Measurements from ENCODE around the gene SLC5A5.
"Not testable (repeated sequence)": the region's sequence is repeated elsewhere in the genome, so short reads cannot be mapped to it uniquely, and the experiment has no call there.

The SLC5A5 gene

GRCh38 chr19:17868669-17869068 is 3.1 kb upstream of the SLC5A5 start:
- in situ Hi-C loops (cut with MboI; ENCODE audit: low sequenced_read_pairs), result loop anchor here (10.0 kb wide), 2 partner anchors 56 to 126 kb away; no protein-coding TSS in a partner anchor

GRCh38 chr19:17869114-17869608 is 2.6 kb upstream of the SLC5A5 start:
- in situ Hi-C loops (cut with MboI; ENCODE audit: low sequenced_read_pairs), result loop anchor here (10.0 kb wide), 2 partner anchors 56 to 126 kb away; no protein-coding TSS in a partner anchor

- in situ Hi-C loops (cut with MboI; ENCODE audit: low sequenced_read_pairs), result no loop called here
Observed at GRCh38 chr19:17871032-17871877, 490 bp upstream of the SLC5A5 start.

- in situ Hi-C loops (cut with MboI; ENCODE audit: low sequenced_read_pairs), result no loop called here
Observed at GRCh38 chr19:17872251-17873001, 681 bp downstream of the SLC5A5 start.

GRCh38 chr19:17873786-17874757 is 2.3 kb downstream of the SLC5A5 start:
- in situ Hi-C loops (cut with MboI; ENCODE audit: low sequenced_read_pairs), result no loop called here

- in situ Hi-C loops (cut with MboI; ENCODE audit: low sequenced_read_pairs), result no loop called here
Observed at GRCh38 chr19:17874758-17875135, 3.0 kb downstream of the SLC5A5 start.

GRCh38 chr19:17877696-17878095 is 6.0 kb downstream of the SLC5A5 start:
- in situ Hi-C loops (cut with MboI; ENCODE audit: low sequenced_read_pairs), result no loop called here

- in situ Hi-C loops (cut with MboI; ENCODE audit: low sequenced_read_pairs), result no loop called here
Observed at GRCh38 chr19:17879466-17879865, 7.7 kb downstream of the SLC5A5 start.

- in situ Hi-C loops (cut with MboI; ENCODE audit: low sequenced_read_pairs), result no loop called here
Observed at GRCh38 chr19:17881701-17882100, 10.0 kb downstream of the SLC5A5 start.

GRCh38 chr19:17883627-17884410 is 12.1 kb downstream of the SLC5A5 start:
- in situ Hi-C loops (cut with MboI; ENCODE audit: low sequenced_read_pairs), result no loop called here

- in situ Hi-C loops (cut with MboI; ENCODE audit: low sequenced_read_pairs), result no loop called here
Observed at GRCh38 chr19:17886515-17886914, 14.8 kb downstream of the SLC5A5 start.

GRCh38 chr19:17887221-17887620 is 15.5 kb downstream of the SLC5A5 start:
- in situ Hi-C loops (cut with MboI; ENCODE audit: low sequenced_read_pairs), result not testable (repeated sequence)

GRCh38 chr19:17888260-17888659 is 16.5 kb downstream of the SLC5A5 start:
- in situ Hi-C loops (cut with MboI; ENCODE audit: low sequenced_read_pairs), result no loop called here

- in situ Hi-C loops (cut with MboI; ENCODE audit: low sequenced_read_pairs), result no loop called here
Observed at GRCh38 chr19:17889609-17890214, 18.0 kb downstream of the SLC5A5 start.

- in situ Hi-C loops (cut with MboI; ENCODE audit: low sequenced_read_pairs), result no loop called here
Observed at GRCh38 chr19:17893766-17894165, 22.0 kb downstream of the SLC5A5 start.

- in situ Hi-C loops (cut with MboI; ENCODE audit: low sequenced_read_pairs), result no loop called here
Observed at GRCh38 chr19:17902701-17903100, 31.0 kb downstream of the SLC5A5 start.

GRCh38 chr19:17908244-17908643 is 36.5 kb downstream of the SLC5A5 start:
- in situ Hi-C loops (cut with MboI; ENCODE audit: low sequenced_read_pairs), result no loop called here

GRCh38 chr19:17909003-17909732 is 37.4 kb downstream of the SLC5A5 start:
- in situ Hi-C loops (cut with MboI; ENCODE audit: low sequenced_read_pairs), result no loop called here
